Mesothelial cell of epicardium (in vitro differentiated cells): Measurements from ENCODE around the gene PDLIM7. TPM values are rescaled to one million over a fixed set of nuclear protein-coding genes. Genes with fewer than 3 reads are reported as not detected.

Source experiments
- DNase-seq, 2 experiments: peaks; one replicate each; pipeline ENCODE4 v3.0.0; 2021; ENCODE audit warnings: low spot score in 2 of 2; ENCODE audit not compliant: unreplicated experiment in 2 of 2
- H3K27ac Mint-ChIP-seq: 2 replicates; pipeline ENCODE4 v1.8.0; 2021; ENCODE audit warnings: mixed read lengths
- H3K27me3 Mint-ChIP-seq: 2 replicates; pipeline ENCODE4 v1.8.0; 2021; ENCODE audit warnings: low read depth, mixed read lengths
- H3K36me3 Mint-ChIP-seq: 2 replicates; pipeline ENCODE4 v1.8.0; 2021; ENCODE audit warnings: mixed read lengths
- H3K4me1 Mint-ChIP-seq: 2 replicates; pipeline ENCODE4 v1.8.0; 2021; ENCODE audit warnings: mixed read lengths
- H3K4me3 Mint-ChIP-seq: 2 replicates; pipeline ENCODE4 v1.8.0; 2021; ENCODE audit warnings: mild to moderate bottlenecking, moderate library complexity, mixed read lengths
- H3K9me3 Mint-ChIP-seq: 2 replicates; pipeline ENCODE4 v1.8.0; 2021; ENCODE audit warnings: mixed read lengths
- total RNA-seq: library from RNA; stranded (reverse); gene quantifications from 3 replicates; pipeline ENCODE4 v1.2.1, GENCODE V29; 2021
- TF ChIP-seq, protein P1 (sequence below): fragments of 200-600 bp; sonication (generic); IDR thresholded peaks from one replicate; pipeline ENCODE4 v1.5.0; 2021; ENCODE audit warnings: antibody characterized with exemption; ENCODE audit not compliant: unreplicated experiment

Gene PDLIM7
- total RNA-seq, 1 donor from 2014 or later = 494 TPM

DNA sequence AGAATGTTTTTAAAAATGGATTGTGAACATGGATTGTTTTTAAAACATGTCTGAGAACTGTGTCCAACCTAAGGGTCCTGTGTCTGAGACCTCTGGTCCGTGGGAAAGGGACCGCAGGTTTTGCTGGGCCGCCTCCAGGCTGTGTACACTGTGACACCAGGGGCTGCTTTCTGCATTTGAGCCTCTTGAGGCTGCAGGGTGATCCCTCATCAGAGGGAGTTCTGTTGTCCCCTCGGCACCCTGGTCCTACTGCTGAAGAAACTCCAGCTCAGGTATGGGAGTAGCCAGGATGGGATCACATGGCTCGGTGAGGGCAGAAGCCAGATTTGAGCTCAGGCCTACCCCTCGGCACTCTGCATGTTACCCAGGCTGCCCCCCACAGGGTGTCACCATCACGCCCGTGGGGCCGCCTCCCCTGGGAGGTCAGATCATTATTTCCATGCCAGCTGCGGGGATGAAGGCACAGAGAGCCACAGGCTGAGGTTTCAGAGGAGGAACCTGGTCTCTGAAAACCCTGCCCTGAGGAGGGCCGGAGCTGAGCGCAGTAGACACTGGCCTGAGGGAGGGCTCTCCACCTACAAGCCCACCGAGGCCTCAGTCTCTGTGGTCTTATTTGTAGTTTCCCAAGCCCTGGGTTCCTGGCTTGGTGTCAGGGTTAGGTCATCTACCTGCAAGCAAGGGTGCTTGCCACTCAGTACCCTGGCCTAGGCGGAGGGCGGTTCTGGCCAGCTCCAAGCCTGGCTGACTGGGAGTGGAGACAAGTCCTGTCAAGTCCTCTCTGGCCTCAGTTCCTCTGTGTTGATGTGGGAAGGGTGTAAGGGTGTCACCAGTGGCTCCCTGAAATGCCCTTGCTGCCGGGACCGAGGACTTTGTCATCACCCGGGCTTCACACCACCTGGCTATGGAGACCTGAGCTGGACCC is 48.0 kb downstream of the PDLIM7 start:
- Mint-ChIP-seq H3K36me3 (no peaks in the 10 kb centered on the region), H3K4me3 (no peak overlapping the region), H3K27me3 (peaks cover 31% of the 10 kb centered on the region), H3K27ac (no peak overlapping the region), H3K4me1 (peaks cover 28% of the 10 kb centered on the region), H3K9me3 (no peaks in the 10 kb centered on the region)
- DNase-seq = no peak
- TF ChIP-seq, protein P1, sequence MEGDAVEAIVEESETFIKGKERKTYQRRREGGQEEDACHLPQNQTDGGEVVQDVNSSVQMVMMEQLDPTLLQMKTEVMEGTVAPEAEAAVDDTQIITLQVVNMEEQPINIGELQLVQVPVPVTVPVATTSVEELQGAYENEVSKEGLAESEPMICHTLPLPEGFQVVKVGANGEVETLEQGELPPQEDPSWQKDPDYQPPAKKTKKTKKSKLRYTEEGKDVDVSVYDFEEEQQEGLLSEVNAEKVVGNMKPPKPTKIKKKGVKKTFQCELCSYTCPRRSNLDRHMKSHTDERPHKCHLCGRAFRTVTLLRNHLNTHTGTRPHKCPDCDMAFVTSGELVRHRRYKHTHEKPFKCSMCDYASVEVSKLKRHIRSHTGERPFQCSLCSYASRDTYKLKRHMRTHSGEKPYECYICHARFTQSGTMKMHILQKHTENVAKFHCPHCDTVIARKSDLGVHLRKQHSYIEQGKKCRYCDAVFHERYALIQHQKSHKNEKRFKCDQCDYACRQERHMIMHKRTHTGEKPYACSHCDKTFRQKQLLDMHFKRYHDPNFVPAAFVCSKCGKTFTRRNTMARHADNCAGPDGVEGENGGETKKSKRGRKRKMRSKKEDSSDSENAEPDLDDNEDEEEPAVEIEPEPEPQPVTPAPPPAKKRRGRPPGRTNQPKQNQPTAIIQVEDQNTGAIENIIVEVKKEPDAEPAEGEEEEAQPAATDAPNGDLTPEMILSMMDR = no peak

DNA sequence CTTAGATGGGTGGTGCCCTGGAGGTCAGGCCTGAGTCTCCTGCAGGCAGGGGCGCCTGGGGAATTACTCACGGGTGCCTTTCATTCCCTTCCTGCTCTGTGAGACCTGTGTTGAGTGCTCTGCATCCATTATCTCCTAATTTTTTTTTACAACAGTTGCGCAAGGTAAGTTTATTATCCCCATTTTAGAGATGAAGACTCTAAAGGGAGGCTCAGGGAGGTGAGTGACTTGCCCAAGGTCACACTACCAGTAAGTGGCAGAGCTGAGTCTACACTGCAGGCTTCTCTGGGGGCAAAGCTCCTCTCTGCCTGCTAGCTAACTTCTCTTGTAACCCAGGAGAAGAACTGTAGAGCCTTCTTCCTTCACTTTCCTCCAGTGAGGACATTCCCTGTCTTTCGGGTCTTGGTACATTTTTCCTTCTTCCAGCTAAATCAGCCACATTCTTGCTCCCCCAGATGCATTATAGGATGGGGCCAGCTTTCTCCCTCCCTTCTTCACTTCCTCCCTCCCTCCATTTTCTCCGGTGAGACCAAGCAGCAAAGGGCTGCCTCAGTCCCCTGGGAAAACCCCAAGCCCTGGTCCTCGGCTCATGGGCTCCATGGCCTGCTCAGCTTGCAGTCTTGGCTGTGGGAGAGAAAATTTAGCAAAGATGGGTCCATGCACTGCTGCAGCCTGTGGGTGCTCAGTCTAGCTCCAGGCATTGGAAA is 49.0 kb downstream of the PDLIM7 start:
- peak overlapping the region; percentile 58 for H3K4me3 Mint-ChIP-seq
- no peaks in the 10 kb centered on the region for H3K9me3 Mint-ChIP-seq
- no peak overlapping the region for H3K27ac Mint-ChIP-seq
- H3K4me1 Mint-ChIP-seq = peaks cover 25% of the 10 kb centered on the region
- no peaks in the 10 kb centered on the region for H3K36me3 Mint-ChIP-seq
- TF ChIP-seq, protein P1 = no peak
- peaks cover 30% of the 10 kb centered on the region for H3K27me3 Mint-ChIP-seq
- no peak for DNase-seq

DNA sequence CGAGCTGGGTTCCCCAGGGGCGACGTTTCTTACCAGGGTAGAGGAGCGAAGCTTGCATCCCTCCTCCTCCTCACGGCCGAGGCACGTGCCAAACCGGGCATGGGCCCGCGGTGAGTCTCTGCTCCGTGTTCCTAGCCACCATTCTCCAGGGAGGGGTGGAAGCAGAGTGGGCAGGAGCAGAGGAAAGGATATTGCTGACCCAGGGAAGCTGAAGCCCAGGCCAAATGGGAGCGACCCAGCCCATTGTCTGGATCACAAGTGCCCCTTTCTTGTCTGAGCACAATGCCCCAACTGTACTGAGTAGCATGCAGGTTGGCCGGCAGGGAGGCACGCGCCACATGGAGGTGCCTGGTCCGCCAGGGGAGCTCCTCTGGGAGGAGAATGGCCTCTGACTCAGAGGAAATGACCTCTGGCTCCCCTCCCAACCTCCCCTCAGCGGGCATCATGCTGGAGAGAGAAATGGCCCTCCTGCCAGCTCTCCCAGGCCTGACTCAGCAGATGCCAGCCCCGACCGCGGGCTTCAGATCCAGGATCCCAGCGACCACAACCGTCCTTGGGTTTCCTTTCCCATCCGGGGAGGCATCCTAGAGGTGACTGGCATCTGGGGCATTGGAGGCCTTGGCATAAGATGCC is 49.7 kb downstream of the PDLIM7 start:
- TF ChIP-seq, protein P1 = no peak
- Mint-ChIP-seq H3K27ac (no peak overlapping the region), H3K4me3 (peak overlapping the region; percentile 58), H3K4me1 (peaks cover 23% of the 10 kb centered on the region), H3K36me3 (no peaks in the 10 kb centered on the region), H3K9me3 (no peaks in the 10 kb centered on the region), H3K27me3 (peaks cover 30% of the 10 kb centered on the region)
- no peak for DNase-seq

DNA sequence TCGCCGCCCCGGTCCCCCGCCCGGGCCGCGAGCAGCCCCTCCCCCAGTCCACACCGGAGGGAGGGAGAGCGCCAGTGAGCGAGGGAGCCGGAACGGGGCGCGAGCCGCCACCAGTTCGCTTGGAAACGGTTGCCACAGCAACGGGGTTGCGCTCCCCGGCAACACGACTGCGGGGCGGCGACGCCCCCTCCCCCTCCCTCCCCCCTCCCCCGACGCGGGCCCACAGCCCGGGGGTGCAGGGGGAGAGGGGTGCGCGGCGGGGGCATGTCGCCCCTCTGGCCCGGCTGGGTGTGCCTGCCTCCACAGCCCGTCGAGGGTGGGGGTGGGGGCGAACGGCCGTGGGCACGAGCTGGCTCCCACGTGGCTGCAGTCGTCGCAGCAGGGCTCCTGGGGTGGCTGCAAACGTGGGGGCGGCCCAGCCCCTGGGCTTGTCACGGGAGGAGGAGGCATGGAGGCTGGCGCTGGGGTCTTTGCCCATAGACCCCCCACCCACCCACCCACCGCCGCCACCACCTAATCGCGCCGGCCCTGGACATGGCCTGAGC is 50.3 kb downstream of the PDLIM7 start:
- H3K27ac Mint-ChIP-seq = no peak overlapping the region
- peak overlapping the region; percentile 58 for H3K4me3 Mint-ChIP-seq
- peaks cover 30% of the 10 kb centered on the region for H3K27me3 Mint-ChIP-seq
- DNase-seq = no peak
- TF ChIP-seq, protein P1 = no peak
- no peaks in the 10 kb centered on the region for H3K36me3 Mint-ChIP-seq
- H3K4me1 Mint-ChIP-seq = peaks cover 23% of the 10 kb centered on the region
- no peaks in the 10 kb centered on the region for H3K9me3 Mint-ChIP-seq

DNA sequence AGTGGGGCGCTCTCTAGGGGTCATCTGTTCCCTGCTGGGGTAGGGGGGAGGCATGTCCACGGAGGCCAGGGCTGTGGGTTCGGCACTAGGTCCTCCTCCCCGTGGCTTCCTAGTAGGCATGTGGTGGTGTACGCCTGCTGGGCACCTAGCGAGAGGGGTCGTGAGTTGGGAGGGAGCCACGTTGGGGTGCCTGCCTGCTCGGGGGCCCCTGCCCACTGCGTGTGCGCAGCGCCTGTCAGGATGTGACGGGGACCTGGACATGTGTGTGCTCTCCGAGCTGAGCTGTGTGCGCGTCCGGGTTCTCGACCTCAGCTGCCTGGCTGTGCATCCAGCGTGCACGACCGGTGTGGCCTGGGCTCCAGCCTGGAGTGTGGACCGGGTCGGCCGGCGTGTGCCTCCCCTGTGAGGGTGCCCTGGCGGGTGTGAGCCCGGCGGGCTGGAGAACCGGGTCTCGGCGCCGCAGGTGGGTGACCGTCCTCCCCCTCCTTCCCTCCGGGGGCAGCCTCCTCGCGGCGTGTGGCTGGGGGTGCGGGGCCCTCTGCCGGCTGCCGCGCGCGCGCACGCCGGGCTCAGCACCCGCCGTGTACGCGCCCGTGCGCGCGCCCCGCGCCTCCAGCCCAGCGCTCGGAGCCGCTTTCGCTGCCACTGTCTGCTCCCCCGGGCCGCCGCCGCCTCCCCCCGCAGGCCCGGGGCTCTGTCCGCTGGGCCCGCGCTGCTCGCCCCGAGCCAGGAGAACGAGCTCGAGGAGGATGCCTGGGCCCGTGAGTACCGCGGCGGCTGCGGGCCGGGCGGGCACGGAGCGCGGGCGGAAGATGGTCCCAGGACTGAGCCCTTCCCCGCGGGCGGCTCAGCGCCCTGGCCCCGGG is 51.0 kb downstream of the PDLIM7 start, which contains the start of gene PRR7:
Gene PRR7 (plus strand): TSS at position 615 of the 866 bp plus-strand sequence. CDS start 8,254 bp downstream, outside the sequence.
- H3K4me3 Mint-ChIP-seq = peak within 1 kb of the TSS; percentile 64
- peak; percentile 54 to 66 for DNase-seq
- H3K27me3 Mint-ChIP-seq = peaks cover 30% of the 10 kb centered on the region
- H3K9me3 Mint-ChIP-seq = no peaks in the 10 kb centered on the region
- H3K4me1 Mint-ChIP-seq = peaks cover 23% of the 10 kb centered on the region
- H3K36me3 Mint-ChIP-seq = no peaks in the 10 kb centered on the region
- H3K27ac Mint-ChIP-seq = no peak within 1 kb of the TSS
- TF ChIP-seq, protein P1 = no peak
